Measurements from ENCODE around the gene BEST1.

GRCh38 chr11:61983419-61983818, 33.3 kb downstream of the BEST1 start:
- TF ChIP-seq EP300 (IDR thresholded peaks at IDR 0.05) (no peak), CTCF (IDR thresholded peaks at IDR 0.05) (no peak), POLR2A (IDR thresholded peaks at IDR 0.05) (no peak), POLR2AphosphoS5 (IDR thresholded peaks at IDR 0.05) (no peak)

All from gastroesophageal sphincter (tissue), 3 donors.